HG02623 (cell line): ENCODE measurements around the gene RXRA.

Experiments used
- ATAC-seq: cut with Tn5 transposase; IDR thresholded peaks from one replicate; pipeline ENCODE4 v1.9.1; 2021; ENCODE audit warnings: moderate library complexity; ENCODE audit not compliant: unreplicated experiment

RXRA gene

GRCh38 chr9:134442486-134443173 lies 116.4 kb downstream of the RXRA start:
- ATAC-seq, result no peak

DNA sequence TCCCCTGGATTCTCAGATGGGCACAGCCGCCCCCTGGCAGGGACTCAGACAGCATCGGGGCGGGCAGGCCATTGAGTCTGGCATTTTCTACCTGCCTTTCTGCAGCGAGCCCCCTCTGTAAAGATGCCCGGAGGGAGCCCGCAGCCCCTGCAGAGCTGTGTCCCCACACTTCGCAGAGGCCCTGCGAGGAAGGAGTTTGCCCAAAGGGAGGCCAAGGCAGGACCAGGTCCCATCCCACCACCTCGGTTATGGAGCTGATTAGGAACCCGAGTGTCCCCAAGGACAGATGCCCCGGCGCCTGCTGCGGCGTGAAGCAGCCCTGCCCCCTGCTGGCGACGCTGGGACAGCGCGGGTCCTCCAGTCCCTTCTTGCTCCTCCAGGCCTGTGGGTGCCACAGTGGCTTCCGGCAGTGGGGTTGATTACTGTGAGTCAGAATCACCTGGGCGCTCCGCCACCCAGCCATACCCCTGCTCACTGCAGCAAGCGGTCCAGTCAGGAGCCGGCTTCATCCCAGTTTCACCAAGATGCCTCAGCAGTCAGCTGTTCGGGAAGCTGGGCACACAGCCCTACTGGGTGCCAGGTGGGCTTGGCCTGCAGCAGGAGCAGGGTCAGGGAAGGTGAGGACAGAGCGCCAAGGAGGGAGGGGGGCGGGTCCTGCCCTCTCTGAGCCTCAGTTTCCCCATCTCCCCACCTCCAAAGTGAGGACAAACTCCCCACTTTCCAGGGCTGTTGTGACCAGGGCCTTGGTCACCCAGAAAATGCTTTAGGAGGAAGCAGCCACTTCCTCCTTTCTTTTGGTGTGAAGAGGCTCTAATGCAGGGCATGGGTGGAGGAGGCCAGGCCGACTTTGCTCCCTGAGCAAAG lies 117.2 kb downstream of the RXRA start:
- peak; percentile 48 for ATAC-seq

DNA sequence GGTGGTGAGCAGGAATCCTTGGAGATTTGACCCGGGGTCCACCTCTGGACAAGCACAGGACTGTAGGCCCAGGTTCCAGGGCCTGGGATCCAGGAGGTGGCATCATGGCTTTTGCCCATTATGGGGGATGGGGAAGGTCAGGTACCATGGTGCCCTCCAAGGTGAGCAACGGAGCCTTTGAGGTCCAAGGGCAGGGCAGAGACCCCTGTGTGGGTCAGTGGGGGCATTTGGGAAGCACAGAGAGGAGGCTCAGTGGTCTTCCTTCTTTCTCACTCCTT lies 117.7 kb downstream of the RXRA start:
- ATAC-seq, result no peak

- no peak for ATAC-seq
These were observed 118.7 kb downstream of the RXRA start for GRCh38 chr9:134445000-134445399.

- no peak for ATAC-seq
These were observed 123.1 kb downstream of the RXRA start for GRCh38 chr9:134449180-134449916.

DNA sequence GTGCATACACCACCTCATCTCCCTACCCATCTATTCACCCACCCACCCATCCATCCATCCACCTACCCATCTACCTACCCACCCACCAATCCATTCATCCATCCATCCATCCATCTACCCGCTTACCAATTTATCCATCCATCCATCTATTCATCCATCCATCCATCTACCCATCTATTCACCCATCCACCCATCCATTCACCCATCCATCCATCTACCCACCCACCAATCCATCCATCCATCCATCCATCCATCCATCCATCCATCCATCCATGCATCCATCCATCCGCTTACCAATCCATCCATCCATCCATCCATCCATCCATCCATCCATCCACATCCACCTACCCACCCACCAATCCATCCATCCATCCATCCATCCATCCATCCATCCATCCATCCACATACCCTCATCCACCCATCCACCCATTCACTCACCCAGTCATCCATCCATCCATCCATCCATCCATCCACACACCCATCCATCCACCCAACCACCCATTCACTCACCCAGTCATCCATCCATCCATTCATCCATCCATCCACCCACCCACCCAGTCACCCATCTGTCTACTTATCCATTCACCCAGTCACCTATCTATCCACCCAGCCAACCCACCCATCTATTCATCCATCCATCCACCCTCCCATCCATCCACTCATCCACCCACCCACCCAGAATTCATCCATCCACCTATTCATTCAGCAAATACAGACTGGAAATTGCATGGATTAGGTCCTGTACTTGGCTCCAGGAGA lies 125.6 kb downstream of the RXRA start:
- ATAC-seq, result no peak

- ATAC-seq, result no peak
These were observed 126.5 kb downstream of the RXRA start for GRCh38 chr9:134452728-134453127.

- ATAC-seq, result no peak
These were observed 127.7 kb downstream of the RXRA start for GRCh38 chr9:134453776-134454475.

DNA sequence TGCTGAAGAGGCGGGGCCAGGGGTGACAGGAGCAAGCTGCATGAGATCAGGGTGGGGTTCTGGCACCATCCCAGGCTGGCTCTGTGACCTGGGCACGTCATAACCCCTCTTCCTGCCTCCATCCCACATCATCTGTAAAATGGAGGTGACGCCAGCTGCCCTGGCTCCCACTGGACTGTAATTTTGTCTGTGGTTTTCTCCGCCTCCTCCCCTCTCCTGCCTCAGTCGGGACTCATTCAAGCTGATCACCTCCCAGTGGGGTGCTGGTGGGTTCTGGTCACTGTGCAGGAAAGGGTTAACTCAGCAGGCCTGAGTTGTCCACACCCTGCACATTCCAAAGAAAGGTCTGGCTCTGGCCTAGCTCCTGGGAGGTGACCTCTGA lies 128.2 kb downstream of the RXRA start:
- no peak for ATAC-seq

DNA sequence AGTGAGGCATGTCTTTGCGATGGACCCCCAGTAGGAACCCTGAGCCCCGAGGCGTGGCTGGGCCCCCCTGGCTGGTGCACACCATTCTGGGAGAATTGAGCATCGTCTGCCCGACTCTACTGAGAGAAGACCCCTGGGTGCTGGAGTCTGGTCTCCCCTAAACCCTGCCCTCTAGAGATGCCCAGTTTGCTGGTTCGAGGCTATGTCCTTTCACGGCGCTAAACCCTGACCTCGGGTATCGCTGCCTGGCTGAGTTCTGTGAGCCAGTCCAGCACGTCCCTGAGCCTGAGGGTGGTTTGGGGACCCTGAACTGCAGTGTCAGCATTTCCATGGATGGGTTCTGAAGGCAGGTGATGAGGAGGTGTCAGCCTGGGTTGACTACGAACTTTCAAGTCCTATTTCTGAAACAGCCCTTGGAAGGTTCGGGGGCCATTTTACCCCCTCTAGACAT lies 128.8 kb downstream of the RXRA start:
- ATAC-seq, result no peak

- ATAC-seq, result no peak
These were observed 129.3 kb downstream of the RXRA start for GRCh38 chr9:134455537-134455933.

DNA sequence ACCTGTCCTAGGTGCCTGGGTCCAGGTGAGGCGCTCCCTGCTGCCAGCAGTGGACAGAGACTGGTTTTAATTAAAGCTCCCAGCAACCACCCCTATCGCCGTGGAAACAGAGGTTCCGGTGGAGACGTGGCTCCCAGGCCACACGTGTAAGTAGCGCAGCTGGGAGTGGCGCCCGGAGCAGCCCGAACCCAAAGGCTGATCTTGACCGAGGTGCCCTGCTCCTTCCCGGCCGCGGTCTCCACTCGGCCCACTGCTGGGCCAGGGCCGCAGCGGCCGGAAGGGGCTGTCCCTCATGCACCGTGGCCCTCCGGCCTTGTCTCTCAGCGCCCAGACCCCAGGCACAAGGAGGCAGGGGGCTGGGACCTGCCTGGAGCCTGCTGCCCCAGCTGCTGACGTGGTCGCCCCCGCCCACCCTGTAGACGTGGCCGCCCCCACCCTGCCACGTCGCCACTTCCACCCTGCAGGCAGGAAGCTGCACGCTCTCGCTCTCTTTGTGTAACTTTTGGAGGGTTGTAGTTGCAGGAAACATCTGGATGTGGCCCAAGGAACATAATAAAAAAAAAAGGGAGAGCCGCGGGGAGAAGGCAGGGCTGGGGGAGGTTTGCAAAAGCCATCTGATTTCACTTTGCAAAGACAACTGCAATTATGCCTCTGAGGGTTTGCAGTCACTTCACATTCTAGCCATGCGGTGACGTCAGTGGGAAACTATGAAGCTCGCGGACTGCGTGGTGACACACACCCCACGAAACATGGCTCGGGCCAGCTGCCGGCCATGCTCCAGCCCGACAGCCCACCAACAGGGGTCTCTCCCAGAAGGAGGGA lies 129.9 kb downstream of the RXRA start:
- ATAC-seq, result no peak

DNA sequence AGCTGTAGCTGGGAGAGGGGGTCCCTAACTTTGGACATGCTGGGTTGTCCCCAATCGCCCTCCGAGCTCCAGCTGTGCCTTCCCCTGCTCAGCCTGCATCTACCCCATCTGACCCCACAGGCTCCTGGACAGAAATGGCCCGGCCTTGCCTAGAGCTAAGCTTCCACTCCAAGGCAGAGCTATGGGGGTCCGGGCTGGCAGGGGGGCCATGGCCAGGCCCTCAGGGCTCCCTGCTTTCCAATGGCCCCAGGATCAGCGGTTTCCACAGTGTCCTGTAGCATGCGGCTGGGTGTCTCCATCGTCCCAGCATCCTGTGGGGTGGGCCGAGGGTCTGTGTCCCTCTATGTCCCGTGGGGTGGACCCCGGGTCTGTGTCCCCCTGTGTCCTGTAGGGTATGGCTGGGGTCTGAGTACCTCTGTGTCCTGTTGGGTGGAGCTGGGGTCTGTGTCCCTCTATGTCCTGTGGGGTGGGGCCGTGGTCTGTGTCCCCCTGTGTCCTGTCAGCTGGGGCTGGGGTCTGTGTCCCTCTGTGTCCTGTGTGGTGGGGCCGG lies 130.6 kb downstream of the RXRA start:
- ATAC-seq, result no peak

- no peak for ATAC-seq
These were observed 131.3 kb downstream of the RXRA start for GRCh38 chr9:134457321-134458206.

GRCh38 chr9:134458207-134459108 lies 132.2 kb downstream of the RXRA start:
- no peak for ATAC-seq

GRCh38 chr9:134459164-134459563 lies 132.9 kb downstream of the RXRA start:
- ATAC-seq, result no peak

GRCh38 chr9:134459573-134459972 lies 133.3 kb downstream of the RXRA start:
- ATAC-seq, result no peak
